Neural cell (in vitro differentiated cells): ENCODE measurements around the gene CDNF.

ENCODE experiments used
- EP300 ChIP-seq: fragments of 450-650 bp; conservative IDR thresholded peaks from 2 replicates; pipeline ENCODE4 v1.6.1; 2014; ENCODE audit warnings: antibody characterized with exemption, mild to moderate bottlenecking, moderate library complexity; ENCODE audit not compliant: poor library complexity, severe bottlenecking
- EZH2 ChIP-seq: fragments of 200-600, 300-800 bp; shearing (Covaris generic), sonication (generic); IDR thresholded peaks from 2 replicates; pipeline ENCODE4 v1.6.1; 2014; ENCODE audit warnings: antibody characterized with exemption, low read length, borderline replicate concordance, mild to moderate bottlenecking; ENCODE audit not compliant: insufficient read depth, poor library complexity, severe bottlenecking
- MXI1 ChIP-seq: fragments of 450-650 bp; conservative IDR thresholded peaks from 2 replicates; pipeline ENCODE4 v1.6.1; 2014; ENCODE audit warnings: antibody characterized with exemption, mild to moderate bottlenecking; ENCODE audit not compliant: poor library complexity, severe bottlenecking
- TAF1 ChIP-seq: IDR thresholded peaks from 2 replicates; pipeline ENCODE4 v1.6.1; 2012; ENCODE audit warnings: low read depth
- TF ChIP-seq, protein P1 (sequence below): fragments of 450-650 bp; IDR thresholded peaks from 2 replicates; pipeline ENCODE4 v1.5.1; 2014; ENCODE audit warnings: antibody characterized with exemption, mild to moderate bottlenecking, moderate library complexity; ENCODE audit not compliant: poor library complexity, severe bottlenecking
- TF ChIP-seq, protein P2 (sequence below): IDR thresholded peaks from 2 replicates; pipeline ENCODE4 v1.6.1; 2012; ENCODE audit warnings: borderline replicate concordance

GRCh38 chr10:14770927-14771326, 66.9 kb downstream of the CDNF start:
- TF ChIP-seq, protein P1, sequence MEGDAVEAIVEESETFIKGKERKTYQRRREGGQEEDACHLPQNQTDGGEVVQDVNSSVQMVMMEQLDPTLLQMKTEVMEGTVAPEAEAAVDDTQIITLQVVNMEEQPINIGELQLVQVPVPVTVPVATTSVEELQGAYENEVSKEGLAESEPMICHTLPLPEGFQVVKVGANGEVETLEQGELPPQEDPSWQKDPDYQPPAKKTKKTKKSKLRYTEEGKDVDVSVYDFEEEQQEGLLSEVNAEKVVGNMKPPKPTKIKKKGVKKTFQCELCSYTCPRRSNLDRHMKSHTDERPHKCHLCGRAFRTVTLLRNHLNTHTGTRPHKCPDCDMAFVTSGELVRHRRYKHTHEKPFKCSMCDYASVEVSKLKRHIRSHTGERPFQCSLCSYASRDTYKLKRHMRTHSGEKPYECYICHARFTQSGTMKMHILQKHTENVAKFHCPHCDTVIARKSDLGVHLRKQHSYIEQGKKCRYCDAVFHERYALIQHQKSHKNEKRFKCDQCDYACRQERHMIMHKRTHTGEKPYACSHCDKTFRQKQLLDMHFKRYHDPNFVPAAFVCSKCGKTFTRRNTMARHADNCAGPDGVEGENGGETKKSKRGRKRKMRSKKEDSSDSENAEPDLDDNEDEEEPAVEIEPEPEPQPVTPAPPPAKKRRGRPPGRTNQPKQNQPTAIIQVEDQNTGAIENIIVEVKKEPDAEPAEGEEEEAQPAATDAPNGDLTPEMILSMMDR, result no peak
- TF ChIP-seq MXI1 (no peak), EZH2 (no peak), TAF1 (no peak), EP300 (no peak)
- TF ChIP-seq, protein P2, sequence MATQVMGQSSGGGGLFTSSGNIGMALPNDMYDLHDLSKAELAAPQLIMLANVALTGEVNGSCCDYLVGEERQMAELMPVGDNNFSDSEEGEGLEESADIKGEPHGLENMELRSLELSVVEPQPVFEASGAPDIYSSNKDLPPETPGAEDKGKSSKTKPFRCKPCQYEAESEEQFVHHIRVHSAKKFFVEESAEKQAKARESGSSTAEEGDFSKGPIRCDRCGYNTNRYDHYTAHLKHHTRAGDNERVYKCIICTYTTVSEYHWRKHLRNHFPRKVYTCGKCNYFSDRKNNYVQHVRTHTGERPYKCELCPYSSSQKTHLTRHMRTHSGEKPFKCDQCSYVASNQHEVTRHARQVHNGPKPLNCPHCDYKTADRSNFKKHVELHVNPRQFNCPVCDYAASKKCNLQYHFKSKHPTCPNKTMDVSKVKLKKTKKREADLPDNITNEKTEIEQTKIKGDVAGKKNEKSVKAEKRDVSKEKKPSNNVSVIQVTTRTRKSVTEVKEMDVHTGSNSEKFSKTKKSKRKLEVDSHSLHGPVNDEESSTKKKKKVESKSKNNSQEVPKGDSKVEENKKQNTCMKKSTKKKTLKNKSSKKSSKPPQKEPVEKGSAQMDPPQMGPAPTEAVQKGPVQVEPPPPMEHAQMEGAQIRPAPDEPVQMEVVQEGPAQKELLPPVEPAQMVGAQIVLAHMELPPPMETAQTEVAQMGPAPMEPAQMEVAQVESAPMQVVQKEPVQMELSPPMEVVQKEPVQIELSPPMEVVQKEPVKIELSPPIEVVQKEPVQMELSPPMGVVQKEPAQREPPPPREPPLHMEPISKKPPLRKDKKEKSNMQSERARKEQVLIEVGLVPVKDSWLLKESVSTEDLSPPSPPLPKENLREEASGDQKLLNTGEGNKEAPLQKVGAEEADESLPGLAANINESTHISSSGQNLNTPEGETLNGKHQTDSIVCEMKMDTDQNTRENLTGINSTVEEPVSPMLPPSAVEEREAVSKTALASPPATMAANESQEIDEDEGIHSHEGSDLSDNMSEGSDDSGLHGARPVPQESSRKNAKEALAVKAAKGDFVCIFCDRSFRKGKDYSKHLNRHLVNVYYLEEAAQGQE, result no peak
